ENCODE results near the gene CETN2. TPM values are rescaled to one million over a fixed set of nuclear protein-coding genes. Genes with fewer than 3 reads are reported as not detected.

CETN2 gene
- total RNA-seq, 1 experiment from 2014 or later: 23.8 TPM

DNA sequence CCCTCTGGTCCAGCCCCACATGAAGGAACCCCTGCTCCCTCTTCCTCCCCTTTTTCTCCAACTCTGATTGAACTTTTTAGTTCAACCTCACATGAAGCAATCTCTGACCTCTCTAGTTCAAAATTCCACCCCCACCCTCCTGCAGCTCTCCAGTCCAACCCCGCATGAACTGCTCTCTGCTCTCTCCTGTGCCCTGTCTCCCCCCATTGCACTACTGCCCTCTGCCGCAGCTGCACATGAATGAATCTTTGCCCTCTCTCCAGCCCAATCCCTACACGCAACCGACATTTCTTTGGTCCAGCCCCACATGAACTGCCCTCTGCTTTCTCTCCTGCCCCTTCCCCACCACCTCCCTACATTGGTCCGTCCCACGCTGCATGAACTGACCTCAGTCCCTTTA, 6.9 kb downstream of the CETN2 start:
- ChIA-PET CTCF (no interaction called here), POLR2A (no interaction called here)
- no peak overlapping the region for H3K4me3 ChIP-seq (ENCODE audit: low read depth, low read length)
- no peaks in the 10 kb centered on the region for H3K4me1 Mint-ChIP-seq (ENCODE audit: low read depth, unreplicated experiment)
- no peak overlapping the region for H3K4me3 Mint-ChIP-seq (ENCODE audit: unreplicated experiment)
- no peak overlapping the region for H3K27ac Mint-ChIP-seq (ENCODE audit: unreplicated experiment)
- TF ChIP-seq, protein P1, sequence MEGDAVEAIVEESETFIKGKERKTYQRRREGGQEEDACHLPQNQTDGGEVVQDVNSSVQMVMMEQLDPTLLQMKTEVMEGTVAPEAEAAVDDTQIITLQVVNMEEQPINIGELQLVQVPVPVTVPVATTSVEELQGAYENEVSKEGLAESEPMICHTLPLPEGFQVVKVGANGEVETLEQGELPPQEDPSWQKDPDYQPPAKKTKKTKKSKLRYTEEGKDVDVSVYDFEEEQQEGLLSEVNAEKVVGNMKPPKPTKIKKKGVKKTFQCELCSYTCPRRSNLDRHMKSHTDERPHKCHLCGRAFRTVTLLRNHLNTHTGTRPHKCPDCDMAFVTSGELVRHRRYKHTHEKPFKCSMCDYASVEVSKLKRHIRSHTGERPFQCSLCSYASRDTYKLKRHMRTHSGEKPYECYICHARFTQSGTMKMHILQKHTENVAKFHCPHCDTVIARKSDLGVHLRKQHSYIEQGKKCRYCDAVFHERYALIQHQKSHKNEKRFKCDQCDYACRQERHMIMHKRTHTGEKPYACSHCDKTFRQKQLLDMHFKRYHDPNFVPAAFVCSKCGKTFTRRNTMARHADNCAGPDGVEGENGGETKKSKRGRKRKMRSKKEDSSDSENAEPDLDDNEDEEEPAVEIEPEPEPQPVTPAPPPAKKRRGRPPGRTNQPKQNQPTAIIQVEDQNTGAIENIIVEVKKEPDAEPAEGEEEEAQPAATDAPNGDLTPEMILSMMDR (IDR thresholded peaks at IDR 0.05; ENCODE audit: insufficient read depth in 1 of 2, low read depth in 1 of 2, low read length in 1 of 2, severe bottlenecking in 1 of 2, unreplicated experiment in 1 of 2): no peak
- H3K9me3 ChIP-seq: no peaks in the 10 kb centered on the region
- no peaks in the 10 kb centered on the region for H3K36me3 ChIP-seq (ENCODE audit: control insufficient read depth, insufficient read depth, low read length)
- H3K4me1 ChIP-seq: no peaks in the 10 kb centered on the region
- no peak for DNase-seq
- BruUV-seq (replicated peaks): no TSS peak
- intact Hi-C loops (cut with micrococcal nuclease; ENCODE audit: unreplicated experiment): no loop called here
- H3K27me3 Mint-ChIP-seq (ENCODE audit: insufficient read depth, unreplicated experiment): peaks cover 7% of the 10 kb centered on the region
- H3K27me3 ChIP-seq (replicated peaks; ENCODE audit: control insufficient read depth, insufficient read depth, low read length): 0 out of 2 replicates have a peak, but pooled peaks cover 1% of the 10 kb centered on the region
- H3K9me3 Mint-ChIP-seq (ENCODE audit: unreplicated experiment): no peaks in the 10 kb centered on the region
- H3K36me3 Mint-ChIP-seq (ENCODE audit: insufficient read depth, unreplicated experiment): no peaks in the 10 kb centered on the region

- CTCF ChIA-PET: no interaction called here
Observed at GRCh38 chrX:152822383-152823086, 8.0 kb downstream of the CETN2 start.

DNA sequence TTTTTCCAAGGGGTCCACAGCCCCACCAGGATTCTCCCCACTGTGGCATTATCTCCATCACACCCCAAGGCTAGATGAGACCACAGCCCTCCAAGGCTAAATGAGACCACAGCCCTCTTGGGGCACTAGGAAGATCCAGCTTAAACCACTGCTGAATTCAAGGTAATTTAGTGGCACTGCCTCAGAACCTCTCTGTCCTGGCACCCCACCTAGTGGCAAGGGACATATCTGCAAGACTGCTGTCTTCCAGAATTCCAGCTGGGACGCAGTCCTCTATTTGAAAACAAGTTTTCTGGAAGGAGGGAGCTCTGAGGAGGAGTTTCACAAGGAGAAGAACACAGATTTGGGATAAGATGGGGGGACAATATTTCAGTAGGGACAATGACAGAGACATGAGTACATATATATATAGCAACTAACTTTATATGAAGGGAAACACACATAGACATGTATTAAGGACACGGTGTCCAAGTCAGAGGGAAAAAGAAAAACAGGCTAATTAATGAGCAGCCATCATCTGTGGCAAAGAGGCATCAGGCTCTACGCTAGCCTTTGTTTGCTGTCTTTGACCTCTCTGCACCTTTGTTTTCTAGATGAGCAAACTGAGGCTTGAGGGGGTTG, 9.3 kb downstream of the CETN2 start:
- POLR2A ChIA-PET: interaction anchor here (2.1 kb wide), 1 partner anchor 10 kb away, joined by 8 read pairs; the partner anchor contains the start of genes CETN2 and NSDHL
- Mint-ChIP-seq H3K36me3 (ENCODE audit: insufficient read depth, unreplicated experiment) (no peaks in the 10 kb centered on the region), H3K4me3 (ENCODE audit: unreplicated experiment) (no peak overlapping the region), H3K27ac (ENCODE audit: unreplicated experiment) (no peak overlapping the region), H3K4me1 (ENCODE audit: low read depth, unreplicated experiment) (no peaks in the 10 kb centered on the region), H3K27me3 (ENCODE audit: insufficient read depth, unreplicated experiment) (peaks cover 7% of the 10 kb centered on the region), H3K9me3 (ENCODE audit: unreplicated experiment) (no peaks in the 10 kb centered on the region)
- DNase-seq: peak; percentile 34 to 56
- CTCF ChIA-PET: interaction anchor here (0.5 to 1.6 kb wide), 7 partner anchors 9 to 381 kb away, joined by 3 to 4 read pairs (median 3); partner anchors contain the start of gene NSDHL
- intact Hi-C loops (cut with micrococcal nuclease; ENCODE audit: unreplicated experiment): loop anchor here (1.0 kb wide), 2 partner anchors 179 to 1072 kb away; no protein-coding TSS in a partner anchor
- no peaks in the 10 kb centered on the region for H3K9me3 ChIP-seq
- TF ChIP-seq, protein P1 (IDR thresholded peaks at IDR 0.05; ENCODE audit: insufficient read depth in 1 of 2, low read depth in 1 of 2, low read length in 1 of 2, severe bottlenecking in 1 of 2, unreplicated experiment in 1 of 2): peak; percentile 44 to 64
- no peaks in the 10 kb centered on the region for H3K36me3 ChIP-seq (ENCODE audit: control insufficient read depth, insufficient read depth, low read length)
- no peaks in the 10 kb centered on the region for H3K4me1 ChIP-seq
- no peak overlapping the region for H3K4me3 ChIP-seq (ENCODE audit: low read depth, low read length)
- BruUV-seq (replicated peaks): no TSS peak
- 0 out of 2 replicates have a peak, but pooled peaks cover 1% of the 10 kb centered on the region for H3K27me3 ChIP-seq (replicated peaks; ENCODE audit: control insufficient read depth, insufficient read depth, low read length)

More at GRCh38 chrX:152822383-152823086, 8.0 kb downstream of the CETN2 start:
- TF ChIP-seq, protein P1 (IDR thresholded peaks at IDR 0.05; ENCODE audit: insufficient read depth in 1 of 2, low read depth in 1 of 2, low read length in 1 of 2, severe bottlenecking in 1 of 2, unreplicated experiment in 1 of 2): no peak
- no peaks in the 10 kb centered on the region for H3K9me3 ChIP-seq
- no peaks in the 10 kb centered on the region for H3K4me1 ChIP-seq
- Mint-ChIP-seq H3K4me1 (ENCODE audit: low read depth, unreplicated experiment) (no peaks in the 10 kb centered on the region), H3K9me3 (ENCODE audit: unreplicated experiment) (no peaks in the 10 kb centered on the region), H3K27me3 (ENCODE audit: insufficient read depth, unreplicated experiment) (peaks cover 7% of the 10 kb centered on the region), H3K27ac (ENCODE audit: unreplicated experiment) (no peak overlapping the region), H3K4me3 (ENCODE audit: unreplicated experiment) (no peak overlapping the region), H3K36me3 (ENCODE audit: insufficient read depth, unreplicated experiment) (no peaks in the 10 kb centered on the region)
- no peak for DNase-seq
- no TSS peak for BruUV-seq (replicated peaks)
- no peaks in the 10 kb centered on the region for H3K36me3 ChIP-seq (ENCODE audit: control insufficient read depth, insufficient read depth, low read length)
- intact Hi-C loops (cut with micrococcal nuclease; ENCODE audit: unreplicated experiment): no loop called here
- POLR2A ChIA-PET: interaction anchor here (2.1 kb wide), 1 partner anchor 8 kb away, joined by 8 read pairs; the partner anchor contains the start of genes CETN2 and NSDHL
- 0 out of 2 replicates have a peak, but pooled peaks cover 1% of the 10 kb centered on the region for H3K27me3 ChIP-seq (replicated peaks; ENCODE audit: control insufficient read depth, insufficient read depth, low read length)
- H3K4me3 ChIP-seq (ENCODE audit: low read depth, low read length): no peak overlapping the region
